ENCODE results near the gene TMEM178B.
"Not testable (repeated sequence)": the region's sequence is repeated elsewhere in the genome, so short reads cannot be mapped to it uniquely, and the experiment has no call there.

The TMEM178B gene

DNA sequence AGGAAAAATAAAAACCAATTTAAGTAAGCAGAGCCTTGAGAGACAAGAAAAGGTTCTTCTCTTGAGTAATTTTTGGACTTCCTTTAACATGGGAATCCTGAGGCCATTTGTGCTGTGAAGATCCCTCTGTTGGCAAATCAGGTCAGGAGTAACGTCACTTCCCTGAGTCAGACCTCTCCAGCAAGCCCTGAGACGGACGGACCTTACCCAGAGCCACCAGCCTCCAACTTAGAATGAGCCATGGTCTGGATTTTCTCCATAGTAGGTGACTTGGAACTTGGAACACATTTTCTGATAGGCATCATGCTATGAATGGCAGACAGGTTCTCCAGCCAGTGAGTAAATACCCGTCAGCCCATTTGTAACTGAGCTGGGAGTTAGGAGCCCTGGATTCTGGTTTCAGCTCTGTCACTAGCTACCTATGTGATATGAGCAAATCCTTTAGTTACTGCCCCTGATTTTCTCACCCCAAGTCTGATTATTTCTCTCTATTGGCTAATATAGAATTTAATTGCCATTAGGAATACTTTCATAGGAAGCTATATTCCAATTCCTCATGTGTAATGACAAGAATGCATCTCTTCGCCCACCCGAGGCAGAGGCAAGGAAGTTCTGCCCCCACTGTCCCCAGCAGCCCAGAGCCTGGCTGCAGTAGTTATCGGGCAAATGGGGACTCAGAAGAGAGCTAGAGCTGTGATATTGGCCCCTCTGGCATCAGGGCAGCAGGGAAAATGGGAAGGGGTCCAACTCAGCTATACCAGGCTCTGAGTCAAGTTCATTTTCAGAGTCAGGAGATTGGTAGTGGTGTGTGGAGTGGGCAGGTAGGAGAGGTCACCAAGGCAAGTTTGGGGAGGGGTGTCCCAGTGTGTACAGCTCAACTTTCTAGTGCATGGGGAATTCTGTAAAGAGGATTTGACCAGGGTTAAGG is 323.6 kb downstream of the TMEM178B start:
- no peak for DNase-seq

DNA sequence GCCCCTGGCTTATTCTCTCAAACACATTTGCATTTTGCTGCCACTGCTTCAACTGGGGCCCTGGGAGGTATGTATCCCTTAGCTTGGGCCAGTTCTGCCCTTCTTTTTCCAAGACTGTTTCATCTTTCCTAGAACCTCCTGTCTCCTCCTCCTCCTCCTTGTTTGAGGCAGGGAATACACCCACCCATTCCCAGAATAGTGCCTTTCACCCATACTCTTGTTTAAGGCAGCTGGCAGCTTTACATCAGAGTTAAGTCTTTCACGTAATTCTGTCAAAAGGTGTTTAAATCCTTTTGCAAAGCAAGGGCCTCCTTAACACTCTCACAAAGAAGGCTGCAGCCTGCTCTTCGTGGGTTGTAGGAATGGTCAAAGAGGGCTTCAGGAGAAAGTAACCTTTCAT is 326.5 kb downstream of the TMEM178B start:
- no peak for DNase-seq

DNA sequence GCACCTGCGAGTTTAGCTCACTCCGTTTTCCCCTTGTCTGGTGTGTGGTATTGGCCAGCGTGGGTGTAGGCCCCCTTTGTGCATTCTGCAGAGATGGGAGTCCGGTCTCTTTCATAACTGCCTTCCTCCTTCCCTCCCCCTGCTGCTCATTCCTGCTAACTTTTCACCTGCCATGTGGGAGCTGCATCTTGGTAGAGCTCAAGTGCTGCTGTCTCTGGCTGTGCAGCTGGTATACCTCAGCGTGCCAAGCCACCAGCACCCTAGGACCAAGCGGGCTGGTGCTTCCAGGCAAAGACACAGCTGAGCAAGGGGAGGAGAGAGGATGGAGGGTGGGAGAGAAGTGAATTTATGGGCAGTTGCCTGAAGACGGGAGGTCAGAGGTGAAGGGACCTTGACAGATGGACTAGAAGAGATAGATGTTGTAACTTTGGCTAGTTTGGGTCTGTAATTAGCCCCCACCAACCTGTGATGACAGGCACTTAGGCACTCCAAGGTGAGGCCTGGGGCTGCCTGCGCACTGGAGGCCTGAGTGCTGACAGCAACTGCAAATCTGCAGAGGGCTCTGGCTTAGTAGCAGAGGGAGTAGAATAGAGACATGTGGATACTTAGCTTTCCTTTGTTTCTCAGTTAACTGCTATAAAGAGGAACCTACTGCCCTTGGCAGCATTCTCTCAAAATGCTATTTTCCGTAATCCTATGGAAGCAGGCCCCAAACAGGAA is 328.6 kb downstream of the TMEM178B start:
- no peak for DNase-seq

DNA sequence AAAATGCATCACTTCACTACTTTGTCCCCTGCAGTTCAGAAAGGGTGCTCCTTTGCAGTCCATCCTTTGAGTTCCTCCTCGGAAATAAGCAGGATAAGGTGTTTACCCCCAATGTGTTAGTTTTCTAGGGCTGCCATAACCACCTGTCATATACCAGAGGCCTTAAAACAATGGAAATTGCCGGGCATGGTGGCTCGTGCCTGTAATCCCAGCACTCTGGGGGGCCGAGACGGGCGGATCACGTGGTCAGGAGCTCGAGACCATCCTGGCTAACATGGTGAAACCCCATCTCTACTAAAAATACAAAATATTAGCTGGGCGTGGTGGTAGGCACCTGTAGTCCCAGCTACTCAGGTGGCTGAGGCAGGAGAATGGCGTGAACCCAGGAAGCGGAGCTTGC is 330.0 kb downstream of the TMEM178B start:
- not testable (repeated sequence) for DNase-seq

DNA sequence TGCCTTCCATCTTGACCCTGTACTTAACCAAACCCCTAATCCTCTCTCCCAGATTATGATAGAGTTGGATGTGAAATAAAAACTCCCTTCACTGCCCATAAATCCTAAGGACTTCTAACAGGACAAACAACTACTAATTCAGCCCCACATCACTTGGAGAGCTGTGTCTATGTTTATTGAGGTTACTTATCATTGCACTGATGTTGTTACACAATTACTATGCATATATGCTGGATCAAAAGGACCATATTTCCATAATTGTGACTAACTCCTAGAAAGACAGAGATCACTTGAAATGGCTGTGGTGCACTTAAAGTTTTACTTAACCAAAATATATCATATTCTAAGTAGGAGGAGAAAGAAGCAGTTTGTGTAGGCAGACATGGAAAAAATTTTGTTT is 332.5 kb downstream of the TMEM178B start:
- no peak for DNase-seq

DNA sequence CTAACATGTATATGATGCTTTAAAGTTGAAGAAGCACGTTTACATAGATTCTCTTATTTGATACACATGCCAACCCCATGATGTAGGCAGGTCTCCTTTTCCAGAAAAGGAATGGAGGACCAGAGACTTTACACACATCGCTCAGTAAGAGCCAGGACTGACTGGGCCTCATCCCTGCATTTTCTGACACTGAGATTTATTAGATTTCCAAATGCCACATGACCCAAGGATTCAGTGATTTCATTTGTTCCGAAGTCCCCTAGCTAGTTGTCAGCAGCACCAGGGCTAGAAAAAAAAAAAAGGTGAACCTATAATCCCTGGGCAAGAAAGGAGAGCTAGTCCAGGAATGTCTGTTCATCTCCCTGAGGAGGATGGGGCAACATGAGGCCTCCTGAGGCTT is 334.0 kb downstream of the TMEM178B start:
- no peak for DNase-seq

DNA sequence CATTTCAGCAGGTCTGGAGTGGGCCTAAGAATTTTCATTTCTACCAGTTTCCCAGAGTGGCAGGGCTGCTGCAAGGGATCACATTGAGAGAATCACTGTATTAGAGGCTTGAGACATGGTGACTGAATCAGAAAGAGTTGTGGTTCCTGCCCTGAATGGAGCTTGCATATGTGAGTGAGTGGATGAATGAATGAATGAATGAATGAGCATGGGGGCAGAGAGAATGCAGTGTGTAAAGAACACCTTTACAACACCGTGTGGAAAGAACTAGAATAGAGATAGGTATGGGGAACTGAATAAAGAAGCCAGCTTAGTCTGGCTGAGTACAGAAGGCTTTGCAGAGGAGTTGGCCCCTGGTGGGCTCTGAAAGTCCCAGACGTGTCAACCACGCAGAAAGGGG is 334.6 kb downstream of the TMEM178B start:
- no peak for DNase-seq

DNA sequence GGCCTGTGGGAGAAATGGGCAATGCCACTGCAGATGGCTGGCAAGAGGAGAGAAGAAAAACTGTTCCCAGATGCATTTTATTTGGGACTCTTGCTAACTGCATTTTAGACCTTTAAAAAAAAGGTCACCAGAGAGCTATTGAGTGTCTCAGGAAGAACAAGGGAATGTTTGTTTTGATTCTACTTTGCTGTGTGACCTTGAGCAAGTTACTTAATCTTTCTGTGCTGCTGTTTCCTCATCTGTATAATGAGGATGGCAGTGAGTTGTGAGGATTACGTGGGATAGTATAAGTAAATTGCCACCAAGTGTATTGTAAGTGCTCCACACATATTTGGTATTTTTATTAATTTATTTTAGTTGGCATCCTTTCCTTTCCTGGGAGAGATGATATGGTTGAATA is 335.4 kb downstream of the TMEM178B start:
- DNase-seq = no peak

DNA sequence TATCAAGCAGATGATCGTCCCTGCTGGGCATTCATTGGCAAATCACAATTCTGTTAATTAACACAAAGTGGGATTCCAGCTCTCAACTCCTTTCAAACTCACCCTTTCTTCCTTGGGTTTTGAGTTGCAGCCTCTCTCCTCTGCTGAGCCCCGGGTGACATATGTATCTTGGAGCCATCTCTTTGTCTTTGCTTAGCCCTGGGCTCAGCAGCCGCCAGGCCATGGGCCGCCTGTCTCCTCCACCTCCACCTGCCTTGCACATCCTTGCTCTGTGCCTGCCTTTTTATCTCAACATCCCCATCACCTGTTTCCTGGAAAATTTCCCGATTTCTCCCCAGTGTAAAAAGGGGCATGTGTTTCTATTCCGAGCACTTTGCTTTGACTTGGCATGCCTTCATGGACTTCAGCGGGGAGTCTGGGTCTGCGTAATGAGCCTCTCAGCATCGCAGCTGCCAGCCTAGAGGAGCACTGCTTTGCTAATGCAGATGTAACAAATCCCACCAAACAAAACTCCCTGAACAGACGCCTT is 336.0 kb downstream of the TMEM178B start:
- DNase-seq = no peak

DNA sequence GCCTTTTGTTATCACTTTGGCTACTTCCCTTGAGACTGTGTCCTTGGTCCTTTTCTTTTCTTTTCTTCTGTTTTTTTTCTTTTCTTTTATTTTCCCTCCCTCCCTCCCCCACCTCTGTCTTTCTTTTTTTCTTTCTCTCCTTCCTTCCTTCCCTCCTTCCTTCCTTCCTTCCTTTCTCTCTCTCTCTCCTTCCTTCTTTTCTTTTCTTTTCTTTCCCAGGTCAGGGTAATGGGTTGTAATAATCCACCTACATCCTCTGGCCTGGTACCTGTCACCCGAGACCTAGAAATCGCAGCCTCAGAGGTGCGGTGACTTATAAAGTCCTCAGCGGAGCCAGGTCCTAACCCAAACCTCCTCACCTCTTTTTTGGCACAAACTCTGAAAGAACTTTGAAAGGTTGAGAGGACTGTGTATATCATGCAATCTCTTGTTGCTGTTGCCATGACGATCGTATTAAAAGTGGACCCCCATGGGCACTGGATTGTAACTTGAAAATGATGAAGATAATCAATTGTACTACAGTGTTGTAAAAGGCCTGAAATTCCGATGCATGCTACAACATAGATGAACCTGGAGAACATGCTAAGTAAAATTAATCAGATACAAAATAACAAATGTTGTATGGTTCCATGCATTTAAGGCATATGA is 336.6 kb downstream of the TMEM178B start:
- DNase-seq = no peak

DNA sequence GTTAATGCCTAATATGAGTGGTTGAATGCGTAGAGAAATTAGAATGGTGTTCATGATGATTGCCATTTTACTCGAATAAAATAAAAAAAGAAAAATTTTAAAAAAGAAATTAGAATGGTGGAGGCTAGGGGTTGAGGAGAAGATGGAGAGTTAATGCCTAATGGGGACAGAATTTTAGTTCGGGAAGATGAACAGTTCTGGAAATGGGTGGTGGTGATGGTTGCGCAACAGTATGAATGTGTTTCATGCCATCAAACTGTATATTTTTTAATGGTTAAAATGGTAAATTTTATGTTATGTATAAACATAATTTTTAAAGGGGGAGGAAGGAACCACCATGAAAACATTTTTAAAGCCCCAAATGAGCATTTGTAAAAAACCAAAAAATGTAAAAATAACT is 337.3 kb downstream of the TMEM178B start:
- no peak for DNase-seq

DNA sequence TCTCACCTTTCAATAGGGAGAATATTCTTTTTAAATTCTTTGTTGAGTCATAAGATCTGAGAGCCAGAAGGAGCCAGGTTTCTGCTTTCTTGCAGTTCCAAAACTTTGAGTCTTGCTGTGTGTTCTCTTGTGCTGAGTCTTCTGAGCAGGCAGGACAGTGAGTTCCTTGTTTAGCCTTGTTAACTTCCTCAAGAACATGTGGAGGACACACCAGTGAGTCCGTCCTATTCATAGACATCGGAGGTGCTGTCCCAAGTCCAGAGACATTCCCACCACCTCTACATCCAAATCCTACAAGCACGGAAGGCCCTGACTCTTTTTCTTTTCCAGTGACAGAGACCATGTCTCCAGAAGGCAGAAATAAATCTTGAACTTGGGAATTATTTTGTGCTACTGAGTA is 342.1 kb downstream of the TMEM178B start:
- DNase-seq = no peak

DNA sequence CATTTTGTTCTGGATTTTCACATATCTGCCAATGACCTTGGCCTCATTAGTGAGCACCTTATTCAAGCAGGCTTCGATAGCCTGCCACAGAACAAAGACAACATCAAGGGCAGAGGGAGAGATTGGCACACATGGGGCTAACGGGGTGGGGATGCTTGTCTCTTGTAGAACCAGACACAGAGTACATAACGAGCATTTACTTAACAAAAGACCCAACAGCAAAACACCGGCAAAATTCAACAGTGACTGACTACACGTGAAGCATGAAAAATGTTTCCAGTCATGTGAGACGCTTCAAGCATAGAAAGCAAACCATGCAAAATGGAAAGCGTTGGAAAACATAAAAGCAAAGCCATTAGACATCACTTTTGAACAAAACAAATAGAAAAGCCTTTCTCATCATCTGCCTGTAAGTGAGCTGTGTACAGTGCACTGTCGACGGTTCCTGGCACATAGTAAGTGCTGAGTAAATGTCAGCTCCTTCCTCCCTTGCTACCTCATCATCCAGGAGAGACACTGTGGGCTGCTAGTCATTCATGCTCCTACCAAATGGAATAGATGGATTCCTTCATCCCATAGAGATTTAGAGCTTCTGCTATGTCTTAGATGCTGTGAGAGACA is 342.9 kb downstream of the TMEM178B start:
- no peak for DNase-seq

DNA sequence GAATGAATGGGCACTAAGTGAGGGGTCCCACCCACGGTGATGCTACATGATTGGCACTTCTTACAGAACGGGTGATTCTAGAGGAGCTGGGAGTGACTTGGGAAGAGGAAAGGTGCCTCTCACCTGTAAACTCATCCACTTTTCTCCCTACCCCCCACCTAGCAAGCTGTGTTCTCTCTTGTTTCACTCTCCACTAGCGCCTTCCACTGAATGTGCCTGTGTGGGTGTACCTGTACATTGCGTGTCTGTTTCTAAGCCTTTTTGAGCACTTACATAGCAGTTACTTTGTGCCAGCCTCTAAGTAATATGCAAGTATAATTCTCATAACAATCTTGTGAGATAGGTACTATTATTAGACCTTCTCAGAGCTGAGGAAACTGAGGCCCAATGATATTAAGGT is 343.6 kb downstream of the TMEM178B start:
- DNase-seq = no peak

DNA sequence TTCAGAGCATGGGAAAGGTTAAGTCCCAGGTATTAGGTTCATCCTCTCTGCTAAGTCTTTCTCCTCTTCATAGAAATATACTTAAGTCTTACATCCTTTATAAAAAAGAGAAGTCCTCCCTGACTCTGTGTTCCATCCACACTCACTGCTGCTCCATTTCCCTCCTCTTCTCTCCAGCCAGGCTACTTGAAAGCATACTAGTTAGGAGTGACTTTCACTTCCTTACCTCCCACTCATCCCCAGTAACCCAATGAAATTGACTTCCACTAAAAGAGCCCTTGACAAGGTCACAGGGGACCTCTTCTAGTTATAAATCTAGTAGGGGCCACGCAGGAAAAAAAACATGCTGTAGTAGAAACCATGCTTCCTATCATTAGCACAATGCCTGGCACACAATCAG is 344.2 kb downstream of the TMEM178B start:
- DNase-seq = no peak

DNA sequence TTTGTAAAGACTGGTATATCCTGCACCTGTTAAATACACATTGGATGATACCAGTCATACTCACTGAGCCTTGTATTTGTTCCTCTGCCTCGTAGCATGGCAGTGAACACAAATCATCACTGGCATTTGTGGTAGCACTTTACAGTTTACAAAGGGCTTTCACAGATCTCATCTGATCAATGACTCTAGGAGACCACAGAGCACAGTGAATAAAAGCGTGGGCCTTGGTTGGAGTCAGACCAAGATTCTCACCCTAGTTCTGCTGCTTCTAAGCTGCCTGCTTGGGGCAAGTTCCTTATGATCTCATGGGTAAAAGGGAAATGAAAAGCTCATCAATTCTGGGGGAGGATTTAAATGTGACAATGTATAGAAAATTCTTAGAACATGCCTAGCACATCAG is 347.4 kb downstream of the TMEM178B start:
- no peak for DNase-seq

DNA sequence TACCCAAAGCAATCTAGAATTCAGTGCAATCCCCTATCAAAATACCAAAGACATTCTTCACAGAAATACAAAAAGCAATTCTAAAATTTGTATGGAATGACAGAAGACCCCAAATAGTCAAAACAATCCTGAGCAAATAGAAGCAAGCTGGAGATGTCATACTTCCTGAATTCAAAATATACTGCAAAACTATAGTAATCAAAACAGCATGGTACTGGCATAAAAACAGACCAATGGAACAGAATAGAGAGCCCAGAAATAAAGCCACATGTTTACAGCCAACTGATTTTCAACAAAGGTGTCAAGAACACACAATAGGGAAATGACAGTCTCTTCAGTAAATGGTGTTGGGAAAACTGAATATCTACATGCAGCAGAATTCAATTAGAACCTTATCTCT is 353.3 kb downstream of the TMEM178B start:
- DNase-seq = no peak

DNA sequence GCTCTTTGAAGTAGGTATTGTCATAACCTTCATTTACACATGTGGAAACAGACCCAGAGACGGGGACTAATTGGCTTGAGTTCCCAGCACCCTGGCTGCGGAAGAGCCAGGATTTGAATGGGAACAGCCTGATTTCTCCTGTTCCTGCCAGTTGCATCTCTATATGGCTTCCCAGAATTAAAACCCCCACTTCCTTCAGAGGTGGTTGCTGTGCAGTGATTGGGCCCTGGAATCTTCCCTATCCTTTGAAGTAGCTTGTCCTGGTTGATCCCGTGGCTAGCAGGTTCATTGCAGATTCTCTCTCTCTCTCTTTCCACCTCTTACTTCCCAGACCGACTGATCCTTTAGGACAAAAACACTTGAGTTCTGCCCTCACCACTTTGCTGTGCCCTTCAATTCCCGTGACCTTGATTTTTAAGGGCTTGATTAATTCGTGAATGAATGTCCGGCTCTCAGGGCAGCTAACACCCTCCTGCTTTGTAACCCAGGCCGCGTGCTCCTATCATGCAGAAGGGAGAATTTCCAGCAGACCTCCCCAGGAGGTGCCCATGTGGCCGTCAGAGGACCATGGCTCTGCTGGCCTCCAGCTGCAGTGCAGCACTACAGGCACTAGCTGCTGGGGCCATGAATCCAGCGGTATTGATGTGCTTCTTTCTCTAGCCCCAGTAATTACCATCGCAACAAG is 356.7 kb downstream of the TMEM178B start:
- no peak for DNase-seq

DNA sequence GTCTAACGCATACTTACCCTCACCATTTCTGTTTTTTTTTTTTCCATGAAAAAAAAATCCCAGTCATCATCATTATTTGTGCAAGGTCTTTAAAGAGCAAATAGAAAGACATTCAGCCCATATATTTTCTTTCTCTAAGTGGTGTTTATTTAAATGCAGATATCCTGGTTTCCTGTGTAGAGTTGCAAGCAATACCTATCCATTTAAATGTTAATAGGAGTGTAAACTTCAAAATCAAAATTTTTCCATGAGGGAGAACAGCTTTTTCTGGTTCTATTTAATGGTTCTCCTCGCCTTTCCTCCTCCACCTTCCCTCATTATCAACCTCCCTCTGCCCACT is 357.2 kb downstream of the TMEM178B start:
- no peak for DNase-seq

DNA sequence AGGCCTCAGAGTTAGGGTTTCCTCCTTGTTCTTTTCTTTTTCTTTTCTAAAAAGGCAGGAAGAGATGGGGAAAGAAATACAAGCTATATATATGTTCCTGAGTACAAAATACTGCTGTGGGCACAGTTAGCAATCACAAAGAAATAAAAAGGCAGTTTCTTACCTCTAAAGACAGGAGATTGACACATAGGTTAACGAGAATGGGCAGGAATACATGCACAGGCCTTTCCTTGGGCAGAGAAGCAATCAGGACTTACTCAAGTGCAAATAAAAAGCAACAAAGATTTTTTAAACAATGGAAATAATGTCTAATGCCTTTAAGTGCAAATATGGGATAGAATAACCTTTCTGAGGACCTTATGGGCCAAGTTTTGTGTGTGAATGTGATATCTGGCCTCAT is 357.8 kb downstream of the TMEM178B start:
- DNase-seq = no peak

DNA sequence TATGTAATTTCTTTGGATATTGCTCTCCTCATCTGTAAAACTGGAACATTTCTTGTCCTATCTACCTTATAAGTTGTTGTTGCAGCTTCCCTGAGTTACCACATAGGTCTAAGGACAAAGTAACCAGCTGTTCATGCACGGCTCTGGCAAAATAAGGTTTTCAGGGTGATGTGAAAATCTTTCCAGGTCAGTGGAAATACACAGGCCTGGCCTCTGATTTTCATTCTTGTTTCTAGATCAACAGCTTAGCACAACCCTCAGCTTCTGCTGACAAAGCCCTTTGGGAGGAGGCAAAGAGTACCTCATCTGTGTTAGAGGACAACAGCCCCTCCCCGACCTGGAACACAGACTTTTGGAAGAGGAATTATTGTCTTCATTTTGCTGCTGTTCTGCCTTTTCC is 359.8 kb downstream of the TMEM178B start:
- DNase-seq = no peak

DNA sequence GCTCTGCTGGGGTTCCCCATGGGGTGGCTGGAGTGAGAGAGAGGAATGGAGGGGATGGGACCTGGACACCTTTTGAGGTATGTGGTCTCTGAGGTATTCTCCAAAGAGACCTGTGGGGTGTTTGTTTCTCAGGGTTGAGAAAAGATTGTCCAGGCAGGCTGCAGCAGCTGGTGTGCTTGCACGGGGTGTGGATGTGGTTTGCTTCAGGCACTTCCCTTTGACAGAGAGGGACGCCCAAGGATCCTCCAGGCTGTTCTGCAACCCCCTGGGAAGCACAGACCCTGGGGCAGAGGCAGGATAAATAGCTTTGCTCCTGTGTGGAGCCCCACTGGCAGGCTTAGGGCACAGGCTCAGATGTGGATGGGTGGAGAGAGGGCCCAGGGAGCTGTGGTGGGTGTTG is 362.3 kb downstream of the TMEM178B start:
- DNase-seq = no peak
